Sciatic nerve (tissue), 2 donors: ENCODE data around the gene NUP153. TPM values are rescaled to one million over a fixed set of nuclear protein-coding genes. Genes with fewer than 3 reads are reported as not detected.
"Not testable (repeated sequence)": the region's sequence is repeated elsewhere in the genome, so short reads cannot be mapped to it uniquely, and the experiment has no call there.

ENCODE experiments used
- ATAC-seq: fragments of 200-7000 bp; cut with Tn5 transposase; one replicate; pipeline ENCODE4 v1.9.1; 2020; ENCODE audit warnings: mild to moderate bottlenecking, moderate library complexity
- DNase-seq: peaks from one replicate; pipeline ENCODE4 v3.0.0-alpha.2; 2020; ENCODE audit warnings: low spot score
- intact Hi-C: fragments of 100-400 bp; cut with DNase I; formaldehyde crosslinking; loops from one replicate; pipeline ENCODE4 v1.14.2; 2022
- total RNA-seq: library from RNA; stranded (reverse); fragmentation: NEBNext Ultra II Directional; extraction: Animal tissue kit (Norgen Biotek cat#: 25700); gene quantifications from one replicate; pipeline ENCODE4 v1.2.1, GENCODE V29; 2021
- donor health status: DM: no; HTN: no; CAD: no.
- donor health status: DM: no; HTN: no; CAD: no.

The NUP153 gene
- total RNA-seq = 41.0 TPM

DNA sequence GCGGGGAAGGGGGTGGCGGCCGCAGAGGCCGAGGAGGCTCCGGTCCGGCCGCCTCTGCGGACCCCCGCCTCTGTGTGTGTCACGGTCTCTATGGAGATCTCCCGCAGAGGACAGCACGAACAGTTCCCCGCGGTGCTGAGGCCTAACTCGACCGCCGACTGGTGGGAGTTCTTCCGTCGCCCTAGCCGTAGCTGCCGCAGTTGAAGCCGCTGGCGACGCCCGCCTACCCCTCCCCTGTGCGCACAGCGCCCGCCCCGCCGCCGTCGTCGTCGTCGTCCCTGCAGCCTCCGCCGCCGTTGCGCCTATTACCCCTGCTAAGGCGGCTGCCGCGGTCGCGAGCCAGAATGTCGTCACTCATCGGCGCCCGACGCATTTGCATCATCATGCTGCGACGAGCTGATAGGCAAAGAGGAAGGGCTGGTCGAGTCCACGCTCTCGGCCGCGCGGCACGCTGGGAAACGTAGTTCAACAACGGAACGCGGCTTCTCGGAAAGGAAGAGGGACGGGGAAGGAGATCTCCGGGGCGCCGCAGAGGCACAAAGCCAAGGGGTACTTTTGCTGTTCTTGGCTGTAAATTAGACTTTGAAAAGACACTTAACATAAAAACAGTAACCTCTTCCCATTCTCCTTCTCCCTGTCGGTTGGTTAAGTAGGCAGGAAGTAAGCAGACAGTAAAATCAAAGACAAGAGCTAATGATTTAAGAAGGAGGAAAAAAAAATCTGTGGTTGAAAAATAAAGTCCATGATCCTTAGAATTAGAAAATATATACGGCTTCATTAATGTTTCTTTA lies at the start of gene NUP153:
Gene NUP153, minus strand, starts transcription at position 346 of the 791 bp plus-strand sequence. CDS start 538 bp downstream, outside the sequence.
- DNase-seq (peak; percentile 100), ATAC-seq (peak; percentile 93)
- intact Hi-C loops = no loop called here

DNA sequence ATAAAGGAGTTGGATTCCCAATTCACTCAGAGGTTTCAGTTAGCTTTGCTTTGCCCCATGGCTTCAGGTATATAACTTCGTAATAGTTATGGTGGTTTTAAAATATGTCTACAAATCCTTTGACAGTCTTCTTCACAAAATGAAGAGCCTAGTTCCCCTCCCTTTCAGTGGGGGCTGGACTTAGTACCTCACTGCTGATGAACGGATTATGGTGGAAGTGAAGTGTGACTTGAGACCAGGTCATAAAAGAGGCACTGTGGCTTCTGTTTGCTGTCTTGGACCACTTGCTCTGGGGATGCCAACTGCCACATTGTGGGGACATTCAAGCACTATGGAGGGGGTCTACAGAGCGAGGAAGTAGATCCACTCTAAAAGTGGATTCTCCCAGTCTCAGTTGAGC lies 47.5 kb upstream of the NUP153 start:
- ATAC-seq = no peak
- DNase-seq = no peak
- intact Hi-C loops = no loop called here

DNA sequence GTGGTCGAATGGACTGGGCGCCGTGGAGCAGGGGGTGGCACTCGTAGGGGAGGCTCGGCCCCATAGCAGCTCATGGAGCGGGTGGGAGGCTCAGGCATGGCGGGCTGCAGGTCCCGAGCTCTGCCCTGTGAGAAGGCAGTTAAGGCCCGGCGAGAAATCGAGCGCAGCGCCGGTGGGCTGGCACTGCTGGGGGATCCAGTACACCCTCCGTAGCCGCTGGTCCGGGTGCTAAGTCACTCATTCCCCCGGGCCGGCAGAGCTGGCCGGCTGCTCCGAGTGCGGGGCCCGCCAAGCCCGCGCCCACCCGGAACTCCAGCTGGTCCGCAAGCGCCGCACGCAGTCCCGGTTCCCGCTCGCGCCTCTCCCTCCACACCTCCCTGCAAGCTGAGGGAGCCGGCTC lies 38.6 kb upstream of the NUP153 start:
- DNase-seq, ATAC-seq, intact Hi-C loops: not testable (repeated sequence)

DNA sequence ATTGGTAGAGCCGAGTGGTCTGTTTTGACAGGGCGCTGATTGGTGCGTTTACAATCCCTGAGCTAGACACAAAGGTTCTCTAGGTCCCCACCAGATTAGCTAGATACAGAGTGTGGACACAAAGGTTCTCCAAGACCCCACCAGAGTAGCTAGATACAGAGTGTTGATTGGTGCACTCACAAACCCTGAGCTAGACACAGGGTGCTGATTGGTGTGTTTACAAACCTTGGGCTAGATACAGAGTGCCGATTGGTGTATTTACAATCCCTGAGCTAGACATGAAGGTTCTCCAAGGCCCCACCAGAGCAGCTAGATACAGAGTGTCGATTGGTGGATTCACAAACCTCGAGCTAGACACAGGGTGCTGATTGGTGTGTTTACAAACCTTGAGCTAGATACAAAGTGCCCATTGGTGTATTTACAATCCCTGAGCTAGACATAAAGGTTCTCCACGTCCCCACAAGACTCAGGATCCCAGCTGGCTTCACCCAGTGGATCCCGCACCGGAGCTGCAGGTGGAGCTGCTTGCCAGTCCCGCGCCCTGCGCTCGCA lies 38.1 kb upstream of the NUP153 start:
- ATAC-seq, DNase-seq, intact Hi-C loops: not testable (repeated sequence)

DNA sequence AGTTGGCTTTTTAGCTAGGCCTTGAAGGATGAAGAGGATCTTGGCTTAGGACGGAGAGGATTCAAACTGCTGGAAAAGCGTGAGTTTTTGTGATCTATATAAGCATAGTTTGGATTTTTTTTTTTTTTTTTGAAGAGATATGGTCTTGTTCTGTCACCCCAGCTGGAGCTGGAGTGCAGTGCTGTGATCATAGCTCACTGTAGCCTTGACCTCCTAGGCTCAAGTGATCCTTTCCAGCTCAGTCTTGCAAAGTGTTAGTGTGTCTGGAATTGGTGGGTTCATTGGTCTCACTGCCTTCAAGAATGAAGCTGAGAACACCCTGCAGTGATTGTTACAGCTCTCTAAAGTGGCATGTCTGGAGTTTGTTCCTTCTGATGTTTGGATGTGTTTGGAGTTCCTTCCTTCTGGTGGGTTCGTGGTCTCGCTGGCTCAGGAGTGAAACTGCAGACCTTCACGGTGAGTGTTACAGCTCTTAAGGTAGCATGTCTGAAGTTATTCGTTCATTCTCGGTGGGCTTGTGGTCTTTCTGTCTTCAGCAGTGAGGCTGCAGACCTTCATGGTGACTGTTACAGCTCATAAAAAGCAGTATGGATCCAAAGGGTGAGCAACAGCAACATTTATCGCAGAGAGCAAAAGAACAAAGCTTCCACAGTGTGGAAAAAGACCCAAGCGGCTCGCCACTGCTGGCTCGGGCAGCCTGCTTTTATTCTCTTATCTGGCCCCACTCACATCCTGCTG lies 37.5 kb upstream of the NUP153 start:
- ATAC-seq = no peak
- intact Hi-C loops = no loop called here

DNA sequence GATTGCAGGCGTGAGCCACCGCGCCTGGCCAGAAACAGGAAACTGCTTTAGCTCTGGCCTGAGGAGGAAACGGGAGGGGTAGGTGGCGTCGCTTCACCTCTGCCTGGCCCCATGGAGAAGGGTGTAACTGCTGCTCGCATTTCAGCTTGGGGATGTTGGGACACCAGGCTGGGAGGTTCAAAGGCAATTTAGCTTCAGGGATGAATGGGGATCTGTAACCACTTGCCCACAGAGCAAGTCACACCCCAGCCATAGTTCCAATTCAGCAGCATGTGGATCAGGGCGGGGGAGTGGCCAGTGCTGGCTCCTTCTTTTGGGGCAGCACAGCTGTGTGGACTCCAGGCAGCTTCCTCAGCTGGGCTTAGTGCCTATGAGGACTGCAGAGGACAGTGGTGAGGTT lies 34.8 kb upstream of the NUP153 start:
- no peak for ATAC-seq
- intact Hi-C loops = no loop called here
- no peak for DNase-seq

More for the DNA sequence above, 37.5 kb upstream of the NUP153 start:
- no peak for DNase-seq

DNA sequence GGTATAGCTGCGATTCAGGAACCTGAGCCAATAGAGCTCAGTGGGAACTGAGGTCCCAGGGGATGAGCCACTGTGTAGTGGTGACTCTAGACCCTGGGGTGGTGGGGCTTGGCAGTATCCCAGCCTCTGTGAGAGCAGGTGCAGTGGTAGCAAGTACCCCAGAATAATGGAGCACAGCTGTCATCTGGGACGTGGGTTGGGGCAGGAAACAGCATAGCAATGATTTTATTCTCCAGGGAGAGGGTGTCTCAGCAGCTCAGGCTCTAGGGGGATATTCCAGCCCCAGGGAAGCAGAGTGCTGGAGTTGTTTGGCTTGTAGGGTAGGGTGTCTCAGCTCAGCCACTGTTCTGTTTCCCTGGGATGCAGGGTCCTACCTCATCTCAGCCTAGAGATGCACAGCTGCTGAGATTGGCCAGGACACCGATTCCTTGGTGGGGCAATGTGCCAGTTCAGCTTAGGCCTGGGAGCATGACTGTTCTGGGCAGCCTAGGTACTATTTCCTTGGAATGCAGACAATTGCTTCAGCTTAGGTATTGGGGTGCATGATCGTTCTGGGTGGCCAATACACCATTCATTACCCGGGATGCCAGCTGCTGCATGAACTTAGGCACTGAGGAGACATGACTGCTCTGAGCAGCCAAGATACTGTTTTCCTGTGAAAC lies 34.0 kb upstream of the NUP153 start:
- intact Hi-C loops = no loop called here
- ATAC-seq (no peak), DNase-seq (no peak)

DNA sequence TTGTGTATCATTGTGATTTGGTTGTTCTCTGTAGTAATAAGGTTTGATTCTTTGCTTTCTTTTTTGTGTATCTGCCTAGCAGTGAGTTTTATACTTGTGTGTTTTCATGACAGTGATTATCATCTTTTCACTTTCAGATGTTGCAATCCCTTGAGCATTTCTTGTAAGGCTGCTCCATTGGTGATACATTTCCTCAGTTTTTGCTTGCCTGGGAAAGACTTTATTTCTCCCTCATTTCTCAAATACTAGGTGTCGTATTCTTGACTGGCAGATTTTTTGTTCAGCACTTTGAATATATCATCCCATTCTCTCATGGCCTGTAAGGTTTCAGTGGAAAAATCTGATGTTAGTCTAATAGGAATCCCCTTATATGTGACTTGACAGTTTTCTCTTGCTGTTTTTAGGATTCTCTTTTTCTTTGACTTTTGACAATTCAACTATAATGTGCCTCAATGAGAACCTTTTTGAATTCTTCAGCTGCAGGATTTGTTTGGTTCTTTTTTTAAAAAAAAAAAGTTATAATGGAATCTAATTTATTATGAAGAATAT lies 31.1 kb upstream of the NUP153 start:
- DNase-seq (no peak), ATAC-seq (no peak)
- intact Hi-C loops = no loop called here

DNA sequence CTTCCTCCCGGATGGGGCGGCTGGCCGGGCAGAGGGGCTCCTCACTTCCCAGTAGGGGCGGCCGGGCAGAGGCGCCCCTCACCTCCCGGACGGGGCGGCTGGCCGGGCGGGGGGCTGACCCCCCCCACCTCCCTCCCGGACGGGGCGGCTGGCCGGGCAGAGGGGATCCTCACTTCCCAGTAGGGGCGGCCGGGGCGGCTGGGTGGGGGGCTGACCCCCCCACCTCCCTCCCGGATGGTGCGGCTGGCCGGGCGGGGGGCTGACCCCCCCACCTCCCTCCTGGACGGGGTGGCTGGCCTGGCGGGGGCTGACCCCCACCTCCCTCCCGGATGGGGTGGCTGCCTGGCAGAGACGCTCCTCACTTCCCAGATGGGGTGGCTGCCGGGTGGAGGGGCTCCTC lies 28.6 kb upstream of the NUP153 start:
- ATAC-seq, DNase-seq, intact Hi-C loops: not testable (repeated sequence)

DNA sequence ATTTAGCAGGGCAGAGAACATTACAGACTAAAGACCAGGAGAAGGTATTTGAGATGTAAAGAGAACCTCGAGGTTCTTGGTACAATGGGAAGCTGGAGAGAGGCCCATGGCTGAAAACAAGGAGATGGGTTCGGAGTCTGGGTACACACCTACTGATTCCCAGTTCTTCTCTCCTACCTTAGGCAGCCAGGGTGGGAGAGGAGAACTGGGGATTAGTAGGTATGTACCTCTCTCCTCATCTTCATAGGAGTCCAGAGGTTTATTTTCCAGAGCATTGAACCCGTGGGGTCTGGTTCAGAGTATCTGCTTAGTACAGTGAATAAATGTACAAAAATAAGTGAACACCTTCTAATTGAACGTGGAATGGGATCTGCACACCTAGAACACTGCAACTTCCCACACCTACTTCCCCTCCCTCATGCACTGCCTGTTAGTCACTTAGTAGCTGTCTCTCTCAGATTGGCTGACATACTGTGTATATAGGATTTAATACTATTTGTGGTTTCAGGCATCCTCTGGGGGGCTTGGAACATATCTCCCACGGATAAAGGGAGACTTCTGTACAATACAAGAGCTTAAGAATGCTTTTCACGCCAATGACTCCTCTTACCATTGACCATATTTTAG lies 23.5 kb upstream of the NUP153 start:
- ATAC-seq (no peak), DNase-seq (no peak)
- intact Hi-C loops = no loop called here

DNA sequence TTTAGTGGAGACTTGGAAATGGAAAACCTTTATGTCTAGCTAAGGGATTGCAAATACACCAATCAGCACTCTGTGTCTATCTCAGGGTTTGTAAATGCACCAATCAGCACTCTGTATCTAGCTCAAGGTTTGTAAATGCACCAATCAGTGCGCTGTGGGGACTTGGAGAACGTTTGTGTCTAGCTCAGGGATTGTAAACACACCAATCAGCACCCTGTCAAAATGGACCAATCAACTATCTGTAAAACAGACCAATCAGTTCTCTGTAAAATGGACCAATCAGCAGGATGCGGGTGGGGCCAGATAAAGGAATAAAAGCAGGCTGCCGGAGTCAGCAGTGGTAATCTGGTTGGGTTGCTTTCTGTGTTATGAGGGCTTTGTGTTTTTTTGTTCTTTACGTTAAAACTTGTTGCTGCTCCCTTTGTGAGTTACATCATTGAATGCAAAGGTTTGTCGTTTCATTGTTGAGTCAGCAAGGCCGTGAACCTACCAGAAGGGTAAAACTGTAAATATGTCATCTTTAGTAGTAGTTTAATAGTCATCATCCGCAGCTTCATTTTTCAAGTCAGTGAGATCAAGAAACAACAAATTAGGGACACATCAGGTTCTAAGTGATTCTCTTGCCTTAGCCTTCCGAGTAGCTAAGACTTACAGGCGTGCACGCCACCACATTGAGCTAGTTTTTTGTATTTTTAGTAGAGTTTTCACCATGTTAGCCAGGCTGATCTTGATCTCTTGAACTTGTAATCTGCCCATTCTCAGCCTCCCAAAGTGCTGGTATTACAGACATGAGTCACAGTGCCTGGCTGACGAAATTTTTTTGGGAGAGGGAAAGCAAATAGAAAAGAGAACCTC lies 22.7 kb upstream of the NUP153 start:
- DNase-seq (no peak), ATAC-seq (no peak)
- intact Hi-C loops = no loop called here

DNA sequence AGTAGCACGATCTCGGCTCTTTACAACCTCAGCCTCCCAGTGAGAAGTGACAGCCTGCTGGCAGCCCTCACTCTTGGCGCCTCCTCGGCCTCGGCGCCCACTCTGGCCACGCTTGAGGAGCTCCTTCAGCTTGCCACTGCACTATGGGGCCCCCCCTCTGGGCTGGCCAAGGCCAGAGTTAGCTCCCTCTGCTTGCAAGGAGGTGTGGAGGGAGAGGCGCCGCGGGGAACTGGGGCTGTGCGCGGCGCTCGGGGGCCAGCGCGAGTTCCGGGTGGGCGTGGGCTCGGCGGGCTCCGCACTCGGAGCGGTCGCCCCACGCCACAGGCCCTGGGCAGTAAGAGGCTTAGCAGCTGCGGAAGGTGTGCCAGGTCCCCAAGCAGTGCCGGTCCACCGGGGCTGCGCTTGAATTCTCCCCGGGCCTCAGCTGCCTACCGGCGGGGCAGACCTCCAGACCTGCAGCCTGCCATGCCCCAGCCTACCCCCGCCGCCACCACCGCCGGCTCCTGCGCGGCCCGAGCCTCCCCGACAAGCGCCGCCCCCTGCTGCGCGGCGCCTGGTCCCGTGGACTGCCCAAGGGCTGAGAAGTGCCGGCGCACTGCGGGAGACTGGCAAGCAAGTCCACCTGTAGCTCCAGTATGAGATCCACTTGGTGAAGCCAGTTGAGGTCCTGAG lies 22.0 kb upstream of the NUP153 start:
- no peak for ATAC-seq

DNA sequence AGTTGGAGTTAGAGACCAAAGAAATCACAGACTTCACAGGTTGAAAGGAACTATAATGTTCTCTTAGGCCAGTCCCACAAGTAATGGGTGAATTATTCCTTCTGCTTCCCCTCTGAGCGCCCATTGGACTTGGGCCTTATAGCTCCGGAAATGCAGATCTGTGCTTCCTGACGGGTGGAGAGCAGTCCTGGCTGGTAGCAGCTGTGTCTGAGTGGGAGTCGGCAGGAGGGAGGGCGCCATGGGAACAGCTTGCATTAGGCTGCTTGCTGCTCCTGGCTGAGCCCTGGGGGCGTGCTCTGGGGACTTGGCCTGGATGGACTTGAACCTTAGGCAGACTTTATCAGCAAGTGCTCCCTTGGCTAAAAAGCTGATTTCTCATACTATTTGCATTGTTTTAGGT lies 18.4 kb upstream of the NUP153 start:
- DNase-seq (no peak), ATAC-seq (peak; percentile 10)
- intact Hi-C loops = no loop called here

More for the DNA sequence above, 22.0 kb upstream of the NUP153 start:
- no peak for DNase-seq
- intact Hi-C loops = no loop called here

DNA sequence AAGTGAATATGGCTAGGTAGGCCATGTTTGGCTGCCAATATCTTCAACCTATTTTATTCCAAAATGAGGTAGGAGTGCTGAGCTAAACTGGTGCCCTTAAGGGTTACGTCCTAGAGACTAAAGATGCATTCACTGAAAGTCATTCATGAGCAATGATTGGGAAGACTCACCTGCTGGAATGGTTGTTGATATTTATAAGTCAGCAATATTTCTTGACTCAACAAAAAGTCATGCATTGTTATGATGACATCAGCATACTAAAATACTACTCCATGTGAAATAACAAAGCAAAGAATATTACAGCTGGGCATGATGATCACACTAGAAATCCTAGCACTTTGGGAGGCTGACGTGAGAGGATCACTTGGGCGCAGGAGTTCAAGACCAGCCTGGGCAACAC lies 17.6 kb upstream of the NUP153 start:
- intact Hi-C loops = no loop called here
- no peak for ATAC-seq
- DNase-seq = no peak

DNA sequence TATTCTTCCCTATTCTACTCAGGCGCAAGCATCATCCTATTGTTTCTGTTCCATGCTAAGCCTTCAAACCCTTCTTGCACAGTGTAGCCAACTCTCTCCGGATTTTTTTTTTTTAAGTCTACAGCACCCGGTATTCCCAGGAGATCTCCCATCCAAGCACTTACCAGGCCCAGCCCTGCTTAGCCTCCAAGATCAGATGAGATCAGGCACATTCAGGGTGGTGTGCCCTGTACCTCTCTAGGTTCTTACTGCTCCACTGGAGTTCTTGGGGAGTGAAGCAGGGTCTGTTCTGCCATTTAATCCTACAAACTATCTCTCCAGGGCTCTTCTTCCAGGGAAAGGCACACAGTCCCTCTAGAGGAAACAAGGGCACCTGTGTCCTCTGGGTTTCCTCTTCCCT lies 14.9 kb upstream of the NUP153 start:
- intact Hi-C loops = no loop called here
- ATAC-seq (no peak), DNase-seq (no peak)

DNA sequence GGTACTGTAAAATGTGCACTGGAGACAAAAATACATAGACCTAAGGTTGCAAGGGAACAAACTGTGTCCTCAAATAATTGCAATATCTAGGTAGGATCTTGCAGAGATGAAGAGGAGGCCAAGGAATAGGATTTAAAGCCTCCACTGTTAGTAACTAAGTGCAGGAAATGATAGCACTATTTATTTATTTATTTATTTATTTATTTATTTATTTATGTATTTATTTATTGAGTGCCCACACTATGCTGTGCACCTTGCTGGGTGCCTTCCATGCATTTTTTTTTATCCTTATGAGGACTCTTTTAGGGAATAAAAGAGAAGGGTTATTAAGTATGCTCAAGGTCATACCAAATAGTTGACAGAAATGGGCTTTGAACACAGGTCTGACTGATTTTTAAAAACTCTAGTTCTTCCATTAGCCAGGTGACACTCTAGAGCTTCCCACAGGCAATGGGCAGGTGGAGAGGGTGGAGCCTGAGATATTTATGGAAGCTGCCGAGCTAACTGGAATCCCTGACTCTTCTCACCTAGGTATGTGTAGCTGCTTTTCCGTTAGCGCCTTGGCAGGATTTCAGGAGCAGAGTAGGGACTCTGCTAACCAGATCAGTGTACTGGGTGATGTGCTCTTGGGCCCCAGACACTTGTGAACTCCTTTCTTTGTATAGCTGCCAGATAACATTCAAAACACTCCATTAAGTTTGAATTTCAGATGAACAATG lies 12.8 kb upstream of the NUP153 start:
- ATAC-seq = no peak
- intact Hi-C loops = no loop called here
- DNase-seq = no peak

DNA sequence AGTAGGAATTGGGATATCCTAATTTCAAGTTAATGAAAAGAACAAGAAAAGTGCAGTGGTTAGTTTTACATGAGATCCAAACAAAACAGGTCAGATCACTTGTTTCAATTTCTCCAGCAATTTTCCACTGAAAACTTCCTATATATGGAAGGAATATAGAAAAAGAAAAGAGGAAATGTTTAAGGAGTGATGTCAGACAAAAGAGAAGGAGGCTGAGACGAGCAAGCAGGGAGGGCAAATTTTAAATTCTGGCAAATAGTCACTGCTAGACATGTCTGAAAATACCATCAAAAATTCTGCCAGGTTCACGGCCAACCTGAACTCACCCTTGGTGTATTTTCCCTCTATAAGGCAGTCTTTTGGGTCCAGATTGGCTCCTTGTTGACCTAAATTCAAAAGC lies 9.5 kb upstream of the NUP153 start:
- DNase-seq (no peak), ATAC-seq (no peak)
- intact Hi-C loops = no loop called here
